GM13977 (cell line): ENCODE measurements around the gene HIVEP2.

Source experiments
- DNase-seq: peaks from one replicate; pipeline ENCODE4 v3.0.0; 2012; ENCODE audit warnings: low spot score
- CTCF ChIP-seq: IDR thresholded peaks from 2 replicates; pipeline ENCODE4 v1.5.1; 2012; ENCODE audit warnings: mild to moderate bottlenecking, control low read depth; ENCODE audit not compliant: insufficient read depth; ENCODE audit errors: extremely low read depth, missing control alignments
- in situ Hi-C: fragments of 300-500 bp; cut with MboI; formaldehyde crosslinking; loops from one replicate; pipeline ENCODE4 v1.12.0; 2022; ENCODE audit warnings: low sequenced_read_pairs, low pct_unique_long_range_greater_than_20kb, mixed read lengths, inconsistent platforms; ENCODE audit not compliant: unreplicated experiment

HIVEP2 gene

GRCh38 chr6:142855893-142856623 lies 88.9 kb downstream of the HIVEP2 start:
- DNase-seq, result no peak
- in situ Hi-C loops, result no loop called here
- no peak for TF ChIP-seq CTCF

GRCh38 chr6:142854589-142855488 lies 90.1 kb downstream of the HIVEP2 start:
- DNase-seq, result no peak
- in situ Hi-C loops, result no loop called here
- TF ChIP-seq CTCF, result no peak

- TF ChIP-seq CTCF, result no peak
- DNase-seq, result no peak
- in situ Hi-C loops, result no loop called here
Observed at GRCh38 chr6:142853244-142854180, 91.5 kb downstream of the HIVEP2 start.

GRCh38 chr6:142851601-142852000 lies 93.4 kb downstream of the HIVEP2 start:
- in situ Hi-C loops, result no loop called here
- TF ChIP-seq CTCF, result no peak
- no peak for DNase-seq

- in situ Hi-C loops, result no loop called here
Observed at GRCh38 chr6:142850679-142851423, 94.1 kb downstream of the HIVEP2 start.

More at GRCh38 chr6:142850679-142851423, 94.1 kb downstream of the HIVEP2 start:
- DNase-seq, result no peak
- no peak for TF ChIP-seq CTCF
